ENCODE results near the gene TRMO. TPM values are rescaled to one million over a fixed set of nuclear protein-coding genes. Genes with fewer than 3 reads are reported as not detected.

TRMO gene
- 13.7 and 14.9 TPM in 2 replicates for total RNA-seq

GRCh38 chr9:97921959-97922724 is at the start of gene TRMO:
TSS of gene TRMO (minus strand) at chr9:97922500. CDS start at chr9:97922493, 7 bp downstream.

GRCh38 chr9:97938081-97938644 is 15.9 kb upstream of the TRMO start, which contains the start of gene HEMGN:
TSS of gene HEMGN (minus strand) at chr9:97938172. CDS start at chr9:97938136, 36 bp downstream.

Other genes starting within 250 kb of the TRMO start
- gene XPA, start 225.2 kb downstream of the TRMO start, total RNA-seq = 6.6 and 7.5 TPM in 2 replicates
- gene FOXE1, start 69.3 kb downstream of the TRMO start, total RNA-seq = not detected in 2 replicates
- gene HEMGN, start 15.7 kb upstream of the TRMO start, total RNA-seq = not detected in 2 replicates
- gene ANP32B, start 60.8 kb upstream of the TRMO start, total RNA-seq = 7.8 and 10.2 TPM in 2 replicates
- 83.2 and 102 TPM in 2 replicates for gene NANS, start 134.2 kb upstream of the TRMO start, total RNA-seq
- 1.8 and 2.6 TPM in 2 replicates for gene TRIM14, start 196.7 kb upstream of the TRMO start, total RNA-seq

Data from smooth muscle cell of bladder (primary cell).